ENCODE data around the gene DPEP1.
A peak's percentile ranks its signal among the peaks of the same experiment; 100 is the strongest.

The DPEP1 gene

DNA sequence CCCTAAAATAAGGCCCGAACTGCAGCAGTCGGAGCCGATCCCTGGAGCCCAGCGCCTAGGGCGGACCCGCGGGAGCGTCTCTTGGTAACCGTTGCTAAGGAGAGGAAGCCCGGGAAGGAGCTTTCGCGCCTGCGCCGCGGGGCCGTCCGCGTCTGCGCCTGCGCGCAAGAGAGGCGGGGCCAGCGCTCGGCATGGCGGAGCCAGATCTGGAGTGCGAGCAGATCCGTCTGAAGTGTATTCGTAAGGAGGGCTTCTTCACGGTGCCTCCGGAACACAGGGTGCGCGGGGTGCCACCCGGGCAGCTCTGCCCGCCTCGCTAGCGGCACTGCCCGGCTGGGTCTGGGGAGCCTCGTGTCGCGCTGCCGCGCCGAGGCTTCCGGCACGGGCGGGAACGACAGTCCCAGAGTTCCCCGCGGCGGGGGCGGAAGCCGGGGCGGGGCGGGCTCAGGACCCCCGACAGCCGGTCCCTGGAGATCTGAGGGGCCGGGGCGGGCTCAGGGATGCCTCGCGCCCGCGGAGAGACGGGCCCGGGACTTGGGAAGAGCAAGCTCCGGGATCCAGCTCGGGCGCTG, 73.2 kb downstream of the DPEP1 start, which contains the start of gene CDK10:
CDK10 (plus strand) TSS at position 170 of the 572 bp plus-strand sequence; CDS start at position 192, 22 bp downstream.
- Histone ChIP-seq H2AFZ (ENCODE audit: low read length) (no peak within 1 kb of the TSS), H3K27ac (ENCODE audit: low read depth, low read length, poor library complexity, severe bottlenecking) (peak within 1 kb of the TSS; percentile 85), H4K20me1 (ENCODE audit: insufficient read depth, low read length) (no peaks in the 10 kb centered on the region), H3K4me1 (ENCODE audit: insufficient read depth, low read length, severe bottlenecking) (peaks cover 11% of the 10 kb centered on the region), H3K4me3 (ENCODE audit: low read depth, low read length, poor library complexity, severe bottlenecking) (peak within 1 kb of the TSS; percentile 75), H3K9me3 (ENCODE audit: low read length) (no peaks in the 10 kb centered on the region), H3K9me2 (ENCODE audit: low read depth, low read length) (no peaks in the 10 kb centered on the region), H3K4me2 (ENCODE audit: low read length) (peak within 1 kb of the TSS; percentile 89), H3F3A (ENCODE audit: insufficient read depth, low read length) (no peaks in the 10 kb centered on the region), H3K36me3 (ENCODE audit: insufficient read depth, low read length) (peaks cover 48% of the 10 kb centered on the region), H3K79me2 (ENCODE audit: insufficient read depth, low read length) (no peaks in the 10 kb centered on the region; the same call in 1 of the 2 replicates), H3K9ac (ENCODE audit: low read length) (peak within 1 kb of the TSS; percentile 86), H3K27me3 (ENCODE audit: insufficient read depth, low read length) (no peaks in the 10 kb centered on the region)
- TF ChIP-seq, protein P1, sequence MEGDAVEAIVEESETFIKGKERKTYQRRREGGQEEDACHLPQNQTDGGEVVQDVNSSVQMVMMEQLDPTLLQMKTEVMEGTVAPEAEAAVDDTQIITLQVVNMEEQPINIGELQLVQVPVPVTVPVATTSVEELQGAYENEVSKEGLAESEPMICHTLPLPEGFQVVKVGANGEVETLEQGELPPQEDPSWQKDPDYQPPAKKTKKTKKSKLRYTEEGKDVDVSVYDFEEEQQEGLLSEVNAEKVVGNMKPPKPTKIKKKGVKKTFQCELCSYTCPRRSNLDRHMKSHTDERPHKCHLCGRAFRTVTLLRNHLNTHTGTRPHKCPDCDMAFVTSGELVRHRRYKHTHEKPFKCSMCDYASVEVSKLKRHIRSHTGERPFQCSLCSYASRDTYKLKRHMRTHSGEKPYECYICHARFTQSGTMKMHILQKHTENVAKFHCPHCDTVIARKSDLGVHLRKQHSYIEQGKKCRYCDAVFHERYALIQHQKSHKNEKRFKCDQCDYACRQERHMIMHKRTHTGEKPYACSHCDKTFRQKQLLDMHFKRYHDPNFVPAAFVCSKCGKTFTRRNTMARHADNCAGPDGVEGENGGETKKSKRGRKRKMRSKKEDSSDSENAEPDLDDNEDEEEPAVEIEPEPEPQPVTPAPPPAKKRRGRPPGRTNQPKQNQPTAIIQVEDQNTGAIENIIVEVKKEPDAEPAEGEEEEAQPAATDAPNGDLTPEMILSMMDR (IDR thresholded peaks at IDR 0.05; ENCODE audit: low read length), result no peak
- no peak for TF ChIP-seq EZH2 (IDR thresholded peaks at IDR 0.05; ENCODE audit: borderline replicate concordance, low read length)

GRCh38 chr16:89687092-89687940, 73.9 kb downstream of the DPEP1 start:
- Histone ChIP-seq H3K9ac (ENCODE audit: low read length) (peak overlapping the region; percentile 86), H4K20me1 (ENCODE audit: insufficient read depth, low read length) (no peaks in the 10 kb centered on the region), H3K27ac (ENCODE audit: low read depth, low read length, poor library complexity, severe bottlenecking) (peak overlapping the region; percentile 85), H3K36me3 (ENCODE audit: insufficient read depth, low read length) (peaks cover 53% of the 10 kb centered on the region), H3K4me1 (ENCODE audit: insufficient read depth, low read length, severe bottlenecking) (peaks cover 11% of the 10 kb centered on the region), H3K79me2 (ENCODE audit: insufficient read depth, low read length) (no peaks in the 10 kb centered on the region; the same call in 1 of the 2 replicates), H3K9me3 (ENCODE audit: low read length) (no peaks in the 10 kb centered on the region), H3K9me2 (ENCODE audit: low read depth, low read length) (no peaks in the 10 kb centered on the region), H3K4me2 (ENCODE audit: low read length) (peak overlapping the region; percentile 89), H3K4me3 (ENCODE audit: low read depth, low read length, poor library complexity, severe bottlenecking) (peak overlapping the region; percentile 75), H2AFZ (ENCODE audit: low read length) (no peak overlapping the region), H3K27me3 (ENCODE audit: insufficient read depth, low read length) (no peaks in the 10 kb centered on the region), H3F3A (ENCODE audit: insufficient read depth, low read length) (no peaks in the 10 kb centered on the region)
- TF ChIP-seq EZH2 (IDR thresholded peaks at IDR 0.05; ENCODE audit: borderline replicate concordance, low read length), result no peak
- TF ChIP-seq, protein P1 (IDR thresholded peaks at IDR 0.05; ENCODE audit: low read length), result no peak
